Endothelial cell of umbilical vein (primary cell): ENCODE data around the gene PDCD11. TPM values are rescaled to one million over a fixed set of nuclear protein-coding genes. Genes with fewer than 3 reads are reported as not detected.
"Not testable (repeated sequence)": the region's sequence is repeated elsewhere in the genome, so short reads cannot be mapped to it uniquely, and the experiment has no call there.

Source experiments
- BruUV-seq: library from RNA; stranded (reverse); fragments of 400-500 nt; replicated peaks from 2 replicates; lab custom pipeline; 2021; lab: Mats Ljungman, UMichigan
- CTCF ChIA-PET: fragments of 300-600, 350-600 bp; sonication (Branson Sonifier 250); formaldehyde crosslinking; loops from one replicate; lab custom pipeline; 2021; ENCODE audit warnings: antibody characterized with exemption, inconsistent platforms; lab: Charles Lee
- POLR2A ChIA-PET: fragments of 300-600, 350-600 bp; sonication (Branson Sonifier 250); formaldehyde crosslinking; loops from one replicate; lab custom pipeline; 2021; ENCODE audit warnings: antibody characterized with exemption, inconsistent platforms; lab: Charles Lee
- DNase-seq: peaks from one replicate; pipeline ENCODE4 v3.0.0-alpha.2; 2011; ENCODE audit warnings: low read depth, low spot score
- FAIRE-seq: peaks from 2 replicates; lab custom pipeline; 2011; peaks lifted over from hg19 to GRCh38; lab: Jason Lieb, UNC
- H2AFZ ChIP-seq: 2 replicates; pipeline ENCODE4 v1.6.0; 2012; ENCODE audit warnings: low read depth, low read length, control low read depth, inconsistent platforms
- H3K27ac ChIP-seq: 2 replicates; pipeline ENCODE4 v1.5.1; 2011; ENCODE audit warnings: low read depth, mild to moderate bottlenecking, control low read depth, low read length, moderate library complexity; ENCODE audit not compliant: insufficient read depth
- H3K27me3 ChIP-seq, 2 experiments: 2 replicates each; pipeline versions ENCODE4 v1.6.0 to v1.6.1; 2011; ENCODE audit warnings: low read length in 2 of 2, mixed read lengths in 1 of 2; ENCODE audit not compliant: control insufficient read depth in 2 of 2, insufficient read depth in 2 of 2
- H3K36me3 ChIP-seq, 2 experiments: 2 replicates in 1 of 2; 3 replicates in 1 of 2; pipeline ENCODE4 v1.5.1; 2011; ENCODE audit warnings: low read length in 2 of 2, mild to moderate bottlenecking in 1 of 2, moderate library complexity in 1 of 2; ENCODE audit not compliant: control insufficient read depth in 2 of 2, insufficient read depth in 2 of 2; ENCODE audit errors: extremely low read depth in 1 of 2
- H3K4me1 ChIP-seq: 3 replicates; pipeline ENCODE4 v1.5.1; 2011; ENCODE audit warnings: mild to moderate bottlenecking, low read length; ENCODE audit not compliant: control insufficient read depth, insufficient read depth; ENCODE audit errors: extremely low read depth
- H3K4me2 ChIP-seq: 2 replicates; pipeline ENCODE4 v1.6.1; 2011; ENCODE audit warnings: low read length, control low read depth, mixed read lengths; ENCODE audit not compliant: insufficient read depth
- H3K4me3 ChIP-seq, 3 experiments: fragments of 200-600 bp in 1 of 3; sonication (generic), shearing (Covaris generic) in 1 of 3; replicated peaks in 1 of 3; 2 replicates each; pipeline ENCODE4 v1.5.1; 2011 to 2016; ENCODE audit warnings: control low read depth in 3 of 3, low read length in 3 of 3, mild to moderate bottlenecking in 2 of 3, inconsistent platforms in 1 of 3, low read depth in 1 of 3, moderate library complexity in 1 of 3; ENCODE audit not compliant: insufficient read depth in 1 of 3
- H3K79me2 ChIP-seq: 2 replicates; pipeline ENCODE4 v1.6.0; 2012; ENCODE audit warnings: low read length, inconsistent platforms; ENCODE audit not compliant: control insufficient read depth, insufficient read depth
- H3K9ac ChIP-seq: replicated peaks from 2 replicates; pipeline ENCODE3; 2011; ENCODE audit warnings: low read length, control low read depth; ENCODE audit not compliant: insufficient read depth; ENCODE audit errors: extremely low read depth
- H3K9me1 ChIP-seq: replicated peaks from 3 replicates; pipeline ENCODE4 v1.6.0; 2011; ENCODE audit warnings: mild to moderate bottlenecking, low read length; ENCODE audit not compliant: control insufficient read depth, insufficient read depth; ENCODE audit errors: extremely low read depth
- H3K9me3 ChIP-seq: replicated peaks from 2 replicates; pipeline ENCODE4 v1.5.1; 2012; ENCODE audit warnings: low read length, inconsistent platforms; ENCODE audit not compliant: control insufficient read depth, insufficient read depth
- H4K20me1 ChIP-seq: replicated peaks from 2 replicates; pipeline ENCODE3; 2011; ENCODE audit warnings: mild to moderate bottlenecking, low read length; ENCODE audit not compliant: control insufficient read depth, insufficient read depth; ENCODE audit errors: extremely low read depth
- CTCF ChIP-seq, 2 donors: IDR thresholded peaks; 1 replicate in 1 of 2; 2 replicates in 1 of 2; pipeline ENCODE4 v1.5.1; 2011; ENCODE audit warnings: low read length in 2 of 2, mild to moderate bottlenecking in 2 of 2, moderate library complexity in 2 of 2, control low read depth in 1 of 2, inconsistent platforms in 1 of 2, low read depth in 1 of 2; ENCODE audit not compliant: insufficient read depth in 1 of 2; ENCODE audit errors: extremely low read depth in 1 of 2
- EZH2 ChIP-seq: IDR thresholded peaks from 2 replicates; pipeline ENCODE4 v1.6.1; 2012; ENCODE audit warnings: borderline replicate concordance, low read depth, mild to moderate bottlenecking, moderate library complexity, low read length, inconsistent platforms; ENCODE audit not compliant: severe bottlenecking
- FOS ChIP-seq: IDR thresholded peaks from 2 replicates; pipeline ENCODE4 v1.6.1; 2011; ENCODE audit warnings: mild to moderate bottlenecking, low read length, moderate library complexity, borderline replicate concordance; ENCODE audit not compliant: insufficient read depth
- GATA2 ChIP-seq: IDR thresholded peaks from 2 replicates; pipeline ENCODE4 v1.7.0; 2011; ENCODE audit warnings: low read depth, mild to moderate bottlenecking, moderate library complexity, mixed read lengths, low read length; ENCODE audit not compliant: insufficient read length, insufficient read depth
- JUN ChIP-seq: IDR thresholded peaks from 2 replicates; pipeline ENCODE4 v1.6.1; 2011; ENCODE audit warnings: borderline replicate concordance, low read depth; ENCODE audit not compliant: insufficient read length, insufficient read depth
- MAX ChIP-seq: IDR thresholded peaks from 2 replicates; pipeline ENCODE4 v1.6.1; 2011; ENCODE audit not compliant: insufficient read depth, insufficient read length
- MYC ChIP-seq: IDR thresholded peaks from one replicate; pipeline ENCODE4 v1.6.1; 2011; ENCODE audit warnings: mild to moderate bottlenecking, low read depth, low read length
- POLR2AphosphoS5 ChIP-seq: IDR thresholded peaks from 2 replicates; pipeline ENCODE4 v1.6.1; 2012; ENCODE audit warnings: low read depth, mild to moderate bottlenecking, control low read depth, low read length, moderate library complexity; ENCODE audit not compliant: insufficient read depth
- dilution Hi-C: fragments of 300-500 bp; cut with MboI; formaldehyde crosslinking; loops from one replicate; pipeline ENCODE4 v1.15.0; 2019; ENCODE audit warnings: low sequenced_read_pairs; ENCODE audit not compliant: extremely low pct_ligation_motif_present
- intact Hi-C: fragments of 100-400 bp; cut with micrococcal nuclease; formaldehyde crosslinking; loops from one replicate; pipeline ENCODE4 v1.10.0; 2022
- polyA plus RNA-seq, 4 experiments: library from polyadenylated mRNA; depleted of rRNA in 3 of 4; stranded (reverse) in 3 of 4; unstranded in 1 of 4; fragments of >200 nt; gene quantifications; 2 replicates each; pipeline versions ENCODE4 v1.2.1 to v1.2.3, GENCODE V29; 2011 to 2012; ENCODE audit warnings: missing spikeins in 1 of 4
- total RNA-seq: library from RNA; stranded (reverse); gene quantifications from 2 replicates; pipeline ENCODE4 v1.2.3, GENCODE V29; 2021

The PDCD11 gene
- total and polyA plus RNA-seq, 2 donors (not counting 3 experiments of a cell fraction or from before 2014, with no cell fraction given) = 12.6 to 52.7 TPM

- ChIA-PET CTCF (no interaction called here), POLR2A (no interaction called here)
- FAIRE-seq (no peak), DNase-seq (no peak)
- H3K9me3 ChIP-seq = no peaks in the 10 kb centered on the region
- H3K4me2 ChIP-seq = no peak overlapping the region
- H3K27me3 ChIP-seq = no peaks in the 10 kb centered on the region
- H3K4me3 ChIP-seq = no peak overlapping the region
- no peaks in the 10 kb centered on the region for H4K20me1 ChIP-seq
- H3K27ac ChIP-seq = no peak overlapping the region
- no peak for TF ChIP-seq MAX
- TF ChIP-seq JUN = no peak
- TF ChIP-seq FOS = no peak
- no peak for TF ChIP-seq EZH2
- no peak for TF ChIP-seq POLR2AphosphoS5
- TF ChIP-seq GATA2 = no peak
- TF ChIP-seq MYC = no peak
- TF ChIP-seq CTCF (IDR thresholded peaks at IDR 0.05; ENCODE audit: extremely low read depth in 1 of 2, insufficient read depth in 1 of 2, low read depth in 1 of 2, low read length in 2 of 2) = no peak
- dilution Hi-C loops = no loop called here
- H2AFZ ChIP-seq = no peak overlapping the region
- BruUV-seq = no TSS peak
- intact Hi-C loops = no loop called here
- no peaks in the 10 kb centered on the region for H3K79me2 ChIP-seq
- H3K36me3 ChIP-seq = no peaks in the 10 kb centered on the region
- H3K4me1 ChIP-seq = peaks cover 2% of the 10 kb centered on the region
- H3K9ac ChIP-seq = no peak overlapping the region
- H3K9me1 ChIP-seq = no peaks in the 10 kb centered on the region
These were observed 40.4 kb upstream of the PDCD11 start for GRCh38 chr10:103355906-103356599.

GRCh38 chr10:103359493-103359892, 36.9 kb upstream of the PDCD11 start:
- dilution Hi-C loops, H3K4me1 ChIP-seq, H3K79me2 ChIP-seq, H3K9me1 ChIP-seq, intact Hi-C loops, H3K9ac ChIP-seq, POLR2A ChIA-PET, H3K27ac ChIP-seq, H3K4me2 ChIP-seq, H3K27me3 ChIP-seq, H4K20me1 ChIP-seq, DNase-seq, H3K9me3 ChIP-seq, H3K4me3 ChIP-seq, H2AFZ ChIP-seq, FAIRE-seq, BruUV-seq, H3K36me3 ChIP-seq: not testable (repeated sequence)
- CTCF ChIA-PET = interaction anchor here (1.1 kb wide), 1 partner anchor 9 kb away, joined by 3 read pairs; the partner anchor contains the start of gene PCGF6

GRCh38 chr10:103360791-103361190, 35.6 kb upstream of the PDCD11 start:
- H3K9me3 ChIP-seq, CTCF ChIA-PET, H3K27ac ChIP-seq, H3K9me1 ChIP-seq, H3K36me3 ChIP-seq, DNase-seq, BruUV-seq, H2AFZ ChIP-seq, H3K4me1 ChIP-seq, H3K4me3 ChIP-seq, intact Hi-C loops, H3K9ac ChIP-seq, dilution Hi-C loops, FAIRE-seq, POLR2A ChIA-PET, H3K4me2 ChIP-seq, H3K27me3 ChIP-seq, H3K79me2 ChIP-seq, H4K20me1 ChIP-seq: not testable (repeated sequence)
